ENCODE measurements around the gene FBXL17. TPM values are rescaled to one million over a fixed set of nuclear protein-coding genes. Genes with fewer than 3 reads are reported as not detected.

FBXL17 gene
- total RNA-seq, 1 donor from 2014 or later, result 12.7 TPM

DNA sequence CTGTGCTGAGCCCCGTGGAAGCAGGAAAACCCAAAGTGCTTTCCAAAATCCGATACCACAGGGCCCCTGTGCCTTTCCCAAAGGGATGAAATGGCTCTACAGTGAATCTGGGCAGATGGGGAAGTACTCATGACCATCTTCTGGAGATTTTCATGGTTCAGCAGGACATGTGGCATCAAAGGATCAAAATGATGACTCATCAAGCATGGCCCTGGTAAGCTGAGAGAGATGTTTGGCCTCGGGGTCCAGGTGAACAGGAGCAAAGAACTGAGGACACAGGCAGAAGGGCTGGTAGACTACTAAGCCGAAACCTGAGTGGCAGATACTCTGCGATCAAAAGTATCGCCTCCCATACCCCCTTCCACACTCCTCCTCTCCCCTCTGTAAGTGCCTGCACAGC lies 551.1 kb downstream of the FBXL17 start:
- Mint-ChIP-seq H3K36me3 (ENCODE audit: low read depth, unreplicated experiment) (no peaks in the 10 kb centered on the region), H3K27me3 (ENCODE audit: low read depth, unreplicated experiment) (peaks cover 9% of the 10 kb centered on the region), H3K27ac (ENCODE audit: unreplicated experiment) (no peak overlapping the region), H3K4me1 (ENCODE audit: low read depth, unreplicated experiment) (no peaks in the 10 kb centered on the region), H3K9me3 (ENCODE audit: unreplicated experiment) (no peaks in the 10 kb centered on the region), H3K4me3 (ENCODE audit: unreplicated experiment) (no peak overlapping the region)
- DNase-seq (ENCODE audit: low read depth), result no peak
- no peak overlapping the region for H2AFZ ChIP-seq (ENCODE audit: low read depth, low read length)
- no peak overlapping the region for H3K9ac ChIP-seq (ENCODE audit: low read length)
- no peaks in the 10 kb centered on the region for H3K4me1 ChIP-seq (ENCODE audit: insufficient read depth, low read length)
- no peak overlapping the region for H3K4me2 ChIP-seq (ENCODE audit: low read length)
- FAIRE-seq, result no peak
- H3K27ac ChIP-seq (ENCODE audit: low read depth, low read length), result no peak overlapping the region
- no peak overlapping the region for H3K4me3 ChIP-seq (ENCODE audit: insufficient read depth, low read depth, low read length)
- no peaks in the 10 kb centered on the region for H3K27me3 ChIP-seq (ENCODE audit: insufficient read depth, low read length)
- no peak for TF ChIP-seq EZH2 (IDR thresholded peaks at IDR 0.05; ENCODE audit: insufficient read depth, low read length)
- no peaks in the 10 kb centered on the region for H4K20me1 ChIP-seq (ENCODE audit: insufficient read depth, low read length)
- H3K9me3 ChIP-seq (ENCODE audit: insufficient read depth, low read depth, low read length), result no peaks in the 10 kb centered on the region
- H3K79me2 ChIP-seq (ENCODE audit: insufficient read depth, low read length), result no peaks in the 10 kb centered on the region
- H3K36me3 ChIP-seq (ENCODE audit: insufficient read depth, low read length), result no peaks in the 10 kb centered on the region

DNA sequence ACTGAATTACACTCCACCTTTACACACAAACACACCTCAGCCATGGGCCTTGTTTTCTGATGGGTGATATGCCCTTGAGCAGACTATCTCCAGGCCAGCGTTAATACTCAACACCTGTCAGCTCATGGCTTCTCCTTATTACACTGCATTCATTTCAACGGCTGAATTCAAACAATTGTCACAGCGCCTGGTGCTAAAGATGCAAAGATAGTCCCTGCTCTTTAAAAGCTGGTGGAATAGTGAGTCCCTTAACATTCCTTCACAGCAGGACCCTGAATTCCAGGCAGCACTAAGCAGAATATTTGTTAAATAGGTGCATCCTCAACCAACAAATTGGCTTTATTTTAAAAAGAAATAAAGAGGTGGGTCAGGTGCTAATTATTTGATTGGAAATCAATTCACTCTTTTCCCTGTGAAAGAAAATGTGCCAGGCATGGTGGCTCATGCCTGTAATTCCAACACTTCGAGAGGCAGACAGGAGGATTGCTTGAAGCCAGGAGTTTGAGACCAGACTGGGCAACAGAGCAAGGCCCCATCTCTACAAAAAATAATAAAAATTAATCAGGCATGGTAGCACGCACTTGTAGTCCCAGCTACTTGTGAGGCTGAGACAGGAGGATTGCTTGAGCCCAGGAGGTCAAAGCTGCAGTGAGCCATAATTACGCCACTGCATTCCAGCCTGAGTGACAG lies 555.4 kb downstream of the FBXL17 start:
- FAIRE-seq (no peak), DNase-seq (ENCODE audit: low read depth) (no peak)
- no peaks in the 10 kb centered on the region for H3K36me3 ChIP-seq (ENCODE audit: insufficient read depth, low read length)
- no peak overlapping the region for H3K4me3 ChIP-seq (ENCODE audit: insufficient read depth, low read depth, low read length)
- no peaks in the 10 kb centered on the region for H3K79me2 ChIP-seq (ENCODE audit: insufficient read depth, low read length)
- H3K9ac ChIP-seq (ENCODE audit: low read length), result no peak overlapping the region
- Mint-ChIP-seq H3K27me3 (ENCODE audit: low read depth, unreplicated experiment) (peaks cover 3% of the 10 kb centered on the region), H3K27ac (ENCODE audit: unreplicated experiment) (no peak overlapping the region), H3K9me3 (ENCODE audit: unreplicated experiment) (peaks cover 9% of the 10 kb centered on the region), H3K36me3 (ENCODE audit: low read depth, unreplicated experiment) (peaks cover 2% of the 10 kb centered on the region), H3K4me1 (ENCODE audit: low read depth, unreplicated experiment) (no peaks in the 10 kb centered on the region), H3K4me3 (ENCODE audit: unreplicated experiment) (no peak overlapping the region)
- no peaks in the 10 kb centered on the region for H3K4me1 ChIP-seq (ENCODE audit: insufficient read depth, low read length)
- no peak overlapping the region for H3K4me2 ChIP-seq (ENCODE audit: low read length)
- no peaks in the 10 kb centered on the region for H4K20me1 ChIP-seq (ENCODE audit: insufficient read depth, low read length)
- H3K27me3 ChIP-seq (ENCODE audit: insufficient read depth, low read length), result no peaks in the 10 kb centered on the region
- H3K27ac ChIP-seq (ENCODE audit: low read depth, low read length), result no peak overlapping the region
- no peak for TF ChIP-seq EZH2 (IDR thresholded peaks at IDR 0.05; ENCODE audit: insufficient read depth, low read length)
- TF ChIP-seq, protein P1, sequence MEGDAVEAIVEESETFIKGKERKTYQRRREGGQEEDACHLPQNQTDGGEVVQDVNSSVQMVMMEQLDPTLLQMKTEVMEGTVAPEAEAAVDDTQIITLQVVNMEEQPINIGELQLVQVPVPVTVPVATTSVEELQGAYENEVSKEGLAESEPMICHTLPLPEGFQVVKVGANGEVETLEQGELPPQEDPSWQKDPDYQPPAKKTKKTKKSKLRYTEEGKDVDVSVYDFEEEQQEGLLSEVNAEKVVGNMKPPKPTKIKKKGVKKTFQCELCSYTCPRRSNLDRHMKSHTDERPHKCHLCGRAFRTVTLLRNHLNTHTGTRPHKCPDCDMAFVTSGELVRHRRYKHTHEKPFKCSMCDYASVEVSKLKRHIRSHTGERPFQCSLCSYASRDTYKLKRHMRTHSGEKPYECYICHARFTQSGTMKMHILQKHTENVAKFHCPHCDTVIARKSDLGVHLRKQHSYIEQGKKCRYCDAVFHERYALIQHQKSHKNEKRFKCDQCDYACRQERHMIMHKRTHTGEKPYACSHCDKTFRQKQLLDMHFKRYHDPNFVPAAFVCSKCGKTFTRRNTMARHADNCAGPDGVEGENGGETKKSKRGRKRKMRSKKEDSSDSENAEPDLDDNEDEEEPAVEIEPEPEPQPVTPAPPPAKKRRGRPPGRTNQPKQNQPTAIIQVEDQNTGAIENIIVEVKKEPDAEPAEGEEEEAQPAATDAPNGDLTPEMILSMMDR (IDR thresholded peaks at IDR 0.05; ENCODE audit: insufficient read depth, low read depth, low read length), result no peak
- no peak overlapping the region for H2AFZ ChIP-seq (ENCODE audit: low read depth, low read length)
- no peaks in the 10 kb centered on the region for H3K9me3 ChIP-seq (ENCODE audit: insufficient read depth, low read depth, low read length)

DNA sequence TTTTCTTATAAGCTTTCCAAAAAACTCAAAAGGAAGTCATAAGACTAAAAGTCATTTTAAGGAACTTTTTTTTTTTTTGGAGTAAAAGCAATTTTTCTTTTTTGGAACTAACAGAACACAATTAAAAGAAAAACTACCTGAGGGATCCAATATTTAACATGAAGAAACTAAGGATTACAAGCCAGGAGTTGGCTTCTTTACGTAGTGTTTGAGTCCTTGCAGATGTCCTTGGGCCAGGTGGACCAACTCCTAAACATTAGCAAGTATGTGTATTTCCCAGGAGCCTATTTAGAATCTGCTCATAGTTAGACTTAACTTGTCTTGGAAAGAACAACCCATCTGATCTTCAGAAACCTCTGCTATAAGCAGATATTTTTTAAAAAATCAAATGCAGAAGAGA lies 557.1 kb downstream of the FBXL17 start:
- Mint-ChIP-seq H3K4me1 (ENCODE audit: low read depth, unreplicated experiment) (no peaks in the 10 kb centered on the region), H3K36me3 (ENCODE audit: low read depth, unreplicated experiment) (peaks cover 2% of the 10 kb centered on the region)
- H3K79me2 ChIP-seq (ENCODE audit: insufficient read depth, low read length), result no peaks in the 10 kb centered on the region

More for the DNA sequence above, 557.1 kb downstream of the FBXL17 start:
- Mint-ChIP-seq H3K9me3 (ENCODE audit: unreplicated experiment) (peaks cover 9% of the 10 kb centered on the region), H3K27me3 (ENCODE audit: low read depth, unreplicated experiment) (no peaks in the 10 kb centered on the region), H3K4me3 (ENCODE audit: unreplicated experiment) (no peak overlapping the region), H3K27ac (ENCODE audit: unreplicated experiment) (no peak overlapping the region)
- FAIRE-seq, result no peak
- DNase-seq (ENCODE audit: low read depth), result no peak
- H3K4me3 ChIP-seq (ENCODE audit: insufficient read depth, low read depth, low read length), result no peak overlapping the region
- no peaks in the 10 kb centered on the region for H3K9me3 ChIP-seq (ENCODE audit: insufficient read depth, low read depth, low read length)
- H3K36me3 ChIP-seq (ENCODE audit: insufficient read depth, low read length), result no peaks in the 10 kb centered on the region
- H3K9ac ChIP-seq (ENCODE audit: low read length), result no peak overlapping the region
- no peak overlapping the region for H3K27ac ChIP-seq (ENCODE audit: low read depth, low read length)
- H3K27me3 ChIP-seq (ENCODE audit: insufficient read depth, low read length), result no peaks in the 10 kb centered on the region
- H2AFZ ChIP-seq (ENCODE audit: low read depth, low read length), result no peak overlapping the region
- TF ChIP-seq EZH2 (IDR thresholded peaks at IDR 0.05; ENCODE audit: insufficient read depth, low read length), result no peak
- TF ChIP-seq, protein P1 (IDR thresholded peaks at IDR 0.05; ENCODE audit: insufficient read depth, low read depth, low read length), result no peak
- no peaks in the 10 kb centered on the region for H3K4me1 ChIP-seq (ENCODE audit: insufficient read depth, low read length)
- H4K20me1 ChIP-seq (ENCODE audit: insufficient read depth, low read length), result no peaks in the 10 kb centered on the region
- H3K4me2 ChIP-seq (ENCODE audit: low read length), result no peak overlapping the region
